HG02588 (cell line): ENCODE results near the gene EPHA6.
"Not testable (repeated sequence)": the region's sequence is repeated elsewhere in the genome, so short reads cannot be mapped to it uniquely, and the experiment has no call there.

ENCODE experiments used
- ATAC-seq: cut with Tn5 transposase; IDR thresholded peaks from one replicate; pipeline ENCODE4 v1.9.1; 2021; ENCODE audit warnings: mild to moderate bottlenecking, moderate library complexity; ENCODE audit not compliant: unreplicated experiment

Gene EPHA6

DNA sequence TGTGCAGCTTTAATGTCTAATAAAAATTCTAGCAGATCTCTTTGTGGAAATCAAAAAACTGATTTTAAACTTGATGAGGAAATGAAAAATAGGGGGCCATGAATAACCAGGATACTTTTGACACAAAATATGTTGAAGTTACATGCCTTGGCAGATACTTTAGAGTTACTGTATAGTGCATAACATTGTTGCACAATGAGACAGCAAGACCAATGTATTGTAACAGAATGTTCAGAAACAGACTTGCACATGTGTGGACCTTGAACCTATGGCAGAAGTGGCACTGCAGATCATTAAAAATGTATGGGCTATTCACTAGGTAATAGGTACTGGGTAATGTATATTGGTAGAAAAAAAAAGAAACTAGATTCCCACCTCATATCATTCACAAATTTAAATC lies 607.2 kb downstream of the EPHA6 start:
- no peak for ATAC-seq

DNA sequence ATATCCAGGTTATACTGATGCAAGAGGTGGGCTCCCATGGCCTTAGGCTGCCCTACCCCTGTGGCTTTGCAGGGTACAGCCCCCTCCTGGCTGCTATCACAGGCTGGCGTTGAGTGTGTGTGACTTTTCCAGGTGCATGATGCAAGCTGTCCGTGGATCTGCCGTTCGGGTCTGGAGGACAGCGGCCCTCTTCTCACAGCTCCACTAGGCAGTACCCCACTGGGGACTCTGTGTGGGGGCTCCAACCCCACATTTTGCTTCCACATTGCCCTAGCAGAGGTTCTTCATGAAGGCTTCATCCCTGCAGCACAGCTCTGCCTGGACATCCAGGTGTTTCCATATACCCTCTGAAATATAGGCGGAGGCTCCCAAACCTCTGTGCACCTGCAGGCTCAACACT lies 610.6 kb downstream of the EPHA6 start:
- ATAC-seq: no peak

- ATAC-seq: no peak
Measured at GRCh38 chr3:97430601-97431000, 616.2 kb downstream of the EPHA6 start.

GRCh38 chr3:97432914-97433313 lies 618.5 kb downstream of the EPHA6 start:
- no peak for ATAC-seq

- no peak for ATAC-seq
Measured at GRCh38 chr3:97438131-97438530, 623.7 kb downstream of the EPHA6 start.

DNA sequence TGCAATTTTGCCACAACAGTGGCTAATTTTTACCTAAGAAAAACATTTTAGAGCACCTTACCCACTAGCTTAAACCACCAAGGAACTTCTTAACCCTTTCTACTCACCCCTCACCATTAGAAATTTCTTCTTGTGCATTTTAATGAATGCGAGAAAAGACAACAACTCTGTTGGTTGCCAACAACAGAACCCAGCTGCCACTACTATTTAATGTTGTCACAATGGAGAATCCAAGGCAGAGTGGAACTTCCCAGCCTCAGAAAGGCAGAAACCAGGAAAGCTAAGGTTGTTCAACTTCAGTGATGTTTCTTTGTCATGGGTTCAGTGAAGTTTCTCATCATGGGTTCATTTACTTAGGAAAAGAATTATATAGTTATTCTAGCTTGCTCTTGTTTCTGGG lies 625.0 kb downstream of the EPHA6 start:
- no peak for ATAC-seq

DNA sequence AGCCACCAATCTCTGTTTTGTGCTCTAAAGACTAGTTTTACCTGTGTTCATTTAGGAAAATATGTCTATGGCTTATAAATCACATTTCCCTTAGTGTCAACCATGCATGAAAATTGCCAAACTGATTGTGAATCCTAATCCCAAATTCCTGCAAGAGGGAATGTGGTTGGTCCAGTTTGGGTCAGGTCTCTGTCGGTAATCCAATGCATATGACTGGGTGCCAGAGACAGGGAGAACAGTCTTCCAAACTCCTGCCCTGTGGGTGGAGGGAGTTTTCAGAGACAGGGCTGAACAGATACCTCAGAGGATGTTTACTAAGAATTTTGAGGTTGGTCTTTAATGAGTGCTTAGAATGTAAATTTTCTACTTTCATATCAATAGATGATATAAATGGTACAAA lies 649.6 kb downstream of the EPHA6 start:
- ATAC-seq: no peak

- ATAC-seq: no peak
Measured at GRCh38 chr3:97470481-97470880, 656.1 kb downstream of the EPHA6 start.

- no peak for ATAC-seq
Measured at GRCh38 chr3:97479740-97480139, 665.3 kb downstream of the EPHA6 start.

GRCh38 chr3:97480696-97481289 lies 666.4 kb downstream of the EPHA6 start:
- ATAC-seq: not testable (repeated sequence)

- ATAC-seq: no peak
Measured at GRCh38 chr3:97481416-97481815, 667.0 kb downstream of the EPHA6 start.

DNA sequence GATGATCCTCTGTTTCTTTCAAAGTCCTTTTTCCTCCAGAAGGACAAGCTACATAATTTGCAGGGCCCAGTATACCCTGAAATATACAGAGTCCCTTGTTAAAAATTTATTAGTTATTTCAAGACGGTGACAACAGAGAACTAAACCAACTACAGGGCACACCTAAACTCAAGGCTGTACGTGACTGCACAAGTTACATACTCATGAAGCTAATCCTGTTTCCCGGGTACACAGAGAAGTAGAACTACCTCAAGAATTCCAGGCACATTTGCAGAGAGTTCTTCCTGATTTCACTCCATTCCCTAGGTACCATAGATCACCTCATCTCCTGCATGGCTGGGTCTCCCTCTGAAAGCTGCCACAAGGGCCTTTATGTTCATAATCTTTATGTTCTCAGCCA lies 670.8 kb downstream of the EPHA6 start:
- no peak for ATAC-seq

- no peak for ATAC-seq
Measured at GRCh38 chr3:97487587-97487986, 673.2 kb downstream of the EPHA6 start.

GRCh38 chr3:97488741-97489140 lies 674.3 kb downstream of the EPHA6 start:
- no peak for ATAC-seq

GRCh38 chr3:97495896-97496295 lies 681.5 kb downstream of the EPHA6 start:
- no peak for ATAC-seq

DNA sequence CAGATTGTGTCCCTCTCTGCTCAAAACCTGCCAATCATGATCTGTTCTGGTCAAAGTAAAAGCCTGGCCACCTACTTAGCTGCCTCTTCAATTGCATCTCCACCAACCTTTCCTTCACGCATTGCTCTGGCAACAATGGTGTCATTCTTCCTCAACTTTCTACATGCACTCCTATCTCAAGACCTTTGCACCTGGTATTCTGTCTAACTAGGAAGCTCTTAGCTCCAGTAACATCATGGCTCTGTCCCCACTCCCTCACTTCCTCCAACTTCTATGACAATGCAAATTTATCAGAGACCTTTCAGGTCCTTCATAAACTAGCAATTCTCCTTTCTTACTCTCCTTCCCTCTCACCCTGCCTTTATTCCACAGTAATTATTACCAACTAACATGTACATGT lies 682.7 kb downstream of the EPHA6 start:
- ATAC-seq: no peak

- no peak for ATAC-seq
Measured at GRCh38 chr3:97504463-97504862, 690.1 kb downstream of the EPHA6 start.

DNA sequence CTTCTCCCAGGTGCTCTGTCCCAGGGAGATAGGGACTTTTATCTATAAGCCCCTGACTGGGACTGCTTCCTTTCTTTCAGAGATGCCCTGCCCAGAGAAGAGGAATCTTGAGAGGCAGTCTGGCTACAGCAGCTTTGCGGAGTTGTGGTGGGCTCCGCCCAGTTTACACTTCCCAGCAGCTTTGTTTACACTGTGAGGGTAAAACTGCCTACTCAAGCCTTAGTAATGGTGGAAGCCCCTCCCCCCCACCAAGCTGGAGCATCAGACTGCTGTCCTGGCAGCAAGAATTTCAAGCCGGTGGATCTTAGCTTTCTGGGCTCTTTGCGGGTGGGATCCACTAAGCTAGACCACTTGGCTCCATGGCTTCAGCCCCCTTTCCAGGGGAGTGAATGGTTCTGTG lies 696.4 kb downstream of the EPHA6 start:
- no peak for ATAC-seq

DNA sequence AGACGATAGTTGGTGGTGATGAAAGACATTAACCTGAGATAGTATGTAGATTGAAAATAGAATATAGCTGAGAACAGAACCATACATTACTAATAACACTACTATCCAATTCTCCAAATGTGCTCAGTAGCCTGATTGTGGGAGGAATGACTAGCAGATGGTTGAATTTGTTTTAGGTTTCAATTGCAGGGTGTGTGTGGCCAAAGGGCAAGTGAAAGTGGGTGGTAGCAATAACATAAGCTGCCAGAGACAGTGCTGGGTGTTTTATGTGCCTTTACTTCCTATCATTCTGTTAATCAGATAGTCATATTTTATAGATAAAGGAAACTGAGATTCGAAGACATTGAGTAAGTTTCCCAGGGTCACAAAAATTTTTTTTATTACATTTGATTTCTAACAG lies 700.7 kb downstream of the EPHA6 start:
- ATAC-seq: no peak

GRCh38 chr3:97530691-97531090 lies 716.3 kb downstream of the EPHA6 start:
- ATAC-seq: no peak

DNA sequence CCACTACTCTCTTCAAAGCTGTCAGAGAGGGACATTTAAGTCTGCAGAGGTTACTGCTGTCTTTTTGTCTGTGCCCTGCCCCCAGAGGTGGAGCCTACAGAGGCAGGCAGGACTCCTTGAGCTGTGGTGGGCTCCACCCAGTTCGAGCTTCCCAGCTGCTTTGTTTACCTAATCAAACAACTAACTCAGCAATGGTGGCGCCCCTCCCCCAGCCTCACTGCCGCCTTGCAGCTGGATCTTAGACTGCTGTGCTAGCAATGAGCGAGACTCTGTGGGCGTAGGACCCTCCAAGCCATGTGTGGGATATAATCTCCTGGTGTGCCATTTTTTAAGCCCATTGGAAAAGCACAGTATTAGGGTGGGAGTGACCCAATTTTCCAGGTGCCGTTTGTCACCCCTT lies 733.2 kb downstream of the EPHA6 start:
- ATAC-seq: not testable (repeated sequence)

GRCh38 chr3:97550408-97550807 lies 736.0 kb downstream of the EPHA6 start:
- no peak for ATAC-seq

DNA sequence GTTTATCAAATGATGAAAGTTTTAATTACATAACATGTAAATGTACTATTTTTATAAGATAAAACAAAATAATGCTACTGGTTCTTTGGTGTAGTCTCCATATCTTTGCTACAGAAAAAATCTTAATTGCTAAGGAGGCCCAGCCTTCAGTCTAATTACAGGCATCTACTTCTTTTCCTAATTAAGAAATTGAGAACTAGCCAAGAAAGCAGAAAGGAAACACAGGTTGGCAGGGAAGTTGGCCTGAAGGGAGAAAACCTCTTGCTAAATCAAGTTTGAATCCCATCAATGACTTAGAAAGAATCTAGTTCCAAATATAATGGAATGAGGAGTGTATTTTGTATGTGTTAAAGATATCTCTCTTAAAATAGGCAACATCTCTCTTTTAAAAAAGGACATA lies 737.8 kb downstream of the EPHA6 start:
- no peak for ATAC-seq

GRCh38 chr3:97575742-97576141 lies 761.3 kb downstream of the EPHA6 start:
- no peak for ATAC-seq
